Panc1 (cell line): Measurements from ENCODE around the gene HEATR5A.
"Not testable (repeated sequence)": the region's sequence is repeated elsewhere in the genome, so short reads cannot be mapped to it uniquely, and the experiment has no call there.

Experiments used
- CTCF ChIP-seq: fragments of 450-650 bp; IDR thresholded peaks from 2 replicates; pipeline ENCODE4 v1.5.1; 2017; ENCODE audit warnings: mild to moderate bottlenecking
- POLR2AphosphoS5 ChIP-seq: IDR thresholded peaks from 2 replicates; pipeline ENCODE4 v1.6.1; 2012; ENCODE audit warnings: mild to moderate bottlenecking, low read depth, low read length, moderate library complexity
- SIN3A ChIP-seq: IDR thresholded peaks from 2 replicates; pipeline ENCODE4 v1.6.1; 2012; ENCODE audit warnings: low read depth, mild to moderate bottlenecking, low read length, moderate library complexity, borderline replicate concordance; ENCODE audit not compliant: insufficient read depth

DNA sequence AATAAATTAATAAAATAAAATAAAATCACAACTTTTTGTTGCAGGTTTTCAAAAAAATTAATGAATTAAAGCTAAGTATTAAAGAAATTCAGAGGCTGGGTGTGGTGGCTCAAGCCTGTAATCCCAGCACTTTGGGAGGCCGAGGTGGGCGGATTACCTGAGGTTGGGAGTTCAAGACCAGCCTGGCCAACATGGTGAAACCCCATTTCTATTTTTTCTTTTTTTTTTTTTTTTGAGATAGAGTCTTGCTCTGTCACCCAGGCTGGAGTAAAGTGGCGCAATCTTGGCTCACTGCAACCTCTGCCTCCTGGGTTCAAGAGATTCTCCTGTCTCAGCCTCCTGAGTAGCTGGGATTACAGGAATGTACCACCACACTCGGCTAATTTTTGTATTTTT, 161.3 kb downstream of the HEATR5A start:
- TF ChIP-seq CTCF, SIN3A, POLR2AphosphoS5: not testable (repeated sequence)
